Heart left ventricle (tissue), 16 donors: ENCODE results near the gene HSBP1L1. TPM values are rescaled to one million over a fixed set of nuclear protein-coding genes. Genes with fewer than 3 reads are reported as not detected.

ENCODE experiments used
- ATAC-seq, 4 donors: fragments of 200-7000 bp; cut with Tn5 transposase; one replicate each; pipeline ENCODE4 v1.9.1; 2020 to 2022; ENCODE audit warnings: moderate library complexity in 4 of 4, mild to moderate bottlenecking in 3 of 4, moderate number of reproducible peaks in 1 of 4
- DNase-seq, 5 donors: peaks; one replicate each; pipeline ENCODE4 v3.0.0-alpha.2; 2020
- H3K27ac ChIP-seq, 12 donors: fragments of 200-600 bp; sonication (generic) in 4 of 12; one replicate each; pipeline versions ENCODE4 v1.5.0 to v1.8.0; 2016 to 2022; ENCODE audit warnings: mild to moderate bottlenecking in 2 of 12
- H3K27me3 ChIP-seq, 9 donors: fragments of 200-600 bp; sonication (generic) in 2 of 9; one replicate each; pipeline versions ENCODE4 v1.5.1 to v1.8.0; 2016 to 2022; ENCODE audit warnings: mild to moderate bottlenecking in 3 of 9
- H3K36me3 ChIP-seq, 9 donors: fragments of 200-600 bp; sonication (generic) in 2 of 9; one replicate each; pipeline versions ENCODE4 v1.5.0 to v1.8.0; 2018 to 2022; ENCODE audit warnings: mild to moderate bottlenecking in 2 of 9
- H3K4me1 ChIP-seq, 12 donors: fragments of 200-600 bp; sonication (generic) in 4 of 12; one replicate each; pipeline versions ENCODE4 v1.5.0 to v1.8.0; 2016 to 2022; ENCODE audit warnings: mild to moderate bottlenecking in 3 of 12
- H3K4me3 ChIP-seq, 12 donors: fragments of 200-600 bp; sonication (generic) in 4 of 12; one replicate each; pipeline versions ENCODE4 v1.5.0 to v1.8.0; 2017 to 2022; ENCODE audit warnings: mild to moderate bottlenecking in 9 of 12, moderate library complexity in 4 of 12
- H3K9me3 ChIP-seq, 12 donors: fragments of 200-600 bp; sonication (generic) in 4 of 12; one replicate each; pipeline versions ENCODE4 v1.5.0 to v1.8.0; 2016 to 2022; ENCODE audit warnings: mild to moderate bottlenecking in 1 of 12
- CTCF ChIP-seq, 12 donors: fragments of 200-600 bp; sonication (generic) in 4 of 12; IDR thresholded peaks; one replicate each; pipeline versions ENCODE4 v1.5.0 to v1.8.0; 2018 to 2022; ENCODE audit warnings: antibody characterized with exemption in 12 of 12, mild to moderate bottlenecking in 5 of 12
- POLR2A ChIP-seq, 2 donors: fragments of 450-650 bp; IDR thresholded peaks; one replicate each; pipeline ENCODE4 v1.6.1; 2017; ENCODE audit warnings: antibody characterized with exemption in 2 of 2, mild to moderate bottlenecking in 2 of 2, moderate library complexity in 2 of 2
- WGBS, 4 donors: extraction: QIAGEN DNeasy Blood & Tissue Kit in 2 of 4; methylation state at CpG; one replicate each; pipeline versions ENCODE4 v1.1.5 to v1.1.7; 2013 to 2018; 5-methylcytosine and 5-hydroxymethylcytosine counted together
- intact Hi-C, 10 donors: fragments of 100-400 bp; cut with DNase I; formaldehyde crosslinking; loops; one replicate each; pipeline versions ENCODE4 v1.11.1 to v1.14.2; 2022
- polyA plus RNA-seq, 2 donors: library from polyadenylated mRNA; stranded (reverse); fragments of 200-250 nt; gene quantifications; one replicate each; pipeline ENCODE4 v1.2.3, GENCODE V29; 2013
- total RNA-seq, 9 donors: library from RNA; depleted of rRNA in 2 of 9; stranded (reverse); fragments of >200 nt in 2 of 9; fragmentation: NEBNext Ultra II Directional in 3 of 9; extraction: Animal tissue kit (Norgen Biotek cat#: 25700) in 3 of 9; gene quantifications; one replicate each; pipeline versions ENCODE4 v1.1.0 to v1.2.4, GENCODE V29; 2016 to 2023
- donor health status: ischemic (EF 13 %, LVEDD 7.1; RV severe dilation, severe dysfunction).
- donor health status: healthy with polysubstance abuse.
- donor health status: DM: no; HTN: yes; CAD: no.
- donor health status: DM: no; HTN: no; CAD: no.
- donor health status: ischemic (EF 25% LVEDD 6.9; RV normal size, moderate dysfunction).
- donor health status: ischemic (EF 25% LVEDD 5.7; RV mildly dilated, moderate dysfunction).
- donor health status: healthy.
- donor health status: DM: yes; HTN: yes; CAD: no.
- donor health status: ischemic (EF 35%, LVEDD 5.7; RV mildly dilated, moderate dysfunction).
- donor health status: nonischemic (EF 11% LVEDD 7.7; RV severe dilation, severe dysfunction).
- donor health status: DM: yes; HTN: yes; CAD: no.
- donor health status: PGD.
- donor health status: ischemic (EF 29% LVEDD 5.4; RV normal size, mild dysfunction).
- donor health status: nonischemic (EF 23%, LVEDD 6.1; RV moderate dilation, normal function).

HSBP1L1 gene
- total and polyA plus RNA-seq, 11 donors = 3.6 to 27.5 (median 7.1) TPM

- DNase-seq = no peak
- WGBS, 4 donors = 92 to 98% (median 95%) methylated on average over 4 of the region's 4 CpGs
Measured at GRCh38 chr18:79974025-79974654, 9.7 kb downstream of the HSBP1L1 start.

GRCh38 chr18:79975043-79975442 is 10.6 kb downstream of the HSBP1L1 start:
- Histone ChIP-seq H3K36me3 (peaks cover 0 to 85% (median 46%) of the 10 kb centered on the region in 9 donors), H3K9me3 (no peaks in the 10 kb centered on the region), H3K4me1 (peaks cover 0 to 13% (median 2%) of the 10 kb centered on the region in 12 donors), H3K27me3 (no peaks in the 10 kb centered on the region), H3K27ac (no peak overlapping the region), H3K4me3 (no peak overlapping the region)
- no peak for ATAC-seq
- DNase-seq = no peak
- WGBS, 4 donors = 78 to 87% (median 84%) methylated on average over 4 of the region's 4 CpGs
- intact Hi-C loops = loop anchor here in 1 of 10 donors (10.0 kb wide), 1 partner anchor 180 kb away; the partner anchor contains the start of gene KCNG2
- TF ChIP-seq CTCF (IDR thresholded peaks at IDR 0.05) (no peak), POLR2A (IDR thresholded peaks at IDR 0.05) (no peak)

More at GRCh38 chr18:79974025-79974654, 9.7 kb downstream of the HSBP1L1 start:
- intact Hi-C loops = loop anchor here in 1 of 10 donors (10.0 kb wide), 1 partner anchor 179 kb away; the partner anchor contains the start of gene KCNG2
- no peak for TF ChIP-seq CTCF (IDR thresholded peaks at IDR 0.05)
- no peak for TF ChIP-seq POLR2A (IDR thresholded peaks at IDR 0.05)
- Histone ChIP-seq H3K4me1 (peaks cover 0 to 13% (median 2%) of the 10 kb centered on the region in 12 donors), H3K36me3 (peaks cover 0 to 85% (median 51%) of the 10 kb centered on the region in 9 donors), H3K4me3 (no peak overlapping the region), H3K27ac (no peak overlapping the region), H3K9me3 (no peaks in the 10 kb centered on the region), H3K27me3 (no peaks in the 10 kb centered on the region)
- ATAC-seq = no peak

- intact Hi-C loops = loop anchor here in 1 of 10 donors (10.0 kb wide), 1 partner anchor 181 kb away; the partner anchor contains the start of gene KCNG2
- peaks cover 0 to 13% (median 2%) of the 10 kb centered on the region in 12 donors for H3K4me1 ChIP-seq
- H3K36me3 ChIP-seq = peaks cover 0 to 74% (median 35%) of the 10 kb centered on the region in 9 donors
- H3K27ac ChIP-seq = no peak overlapping the region
- 57 to 73% (median 63%) methylated on average over 14 of the region's 14 CpGs for WGBS, 4 donors
- no peaks in the 10 kb centered on the region for H3K27me3 ChIP-seq
- H3K4me3 ChIP-seq = no peak overlapping the region
- ATAC-seq = peak in 3 of 4 donors; percentile 69 to 75 (median 71)
- DNase-seq = peak in 3 of 5 donors; percentile 56 to 68 (median 57)
- H3K9me3 ChIP-seq = no peaks in the 10 kb centered on the region
- TF ChIP-seq CTCF (IDR thresholded peaks at IDR 0.05) (no peak), POLR2A (IDR thresholded peaks at IDR 0.05) (no peak)
Measured at GRCh38 chr18:79975985-79976680, 11.7 kb downstream of the HSBP1L1 start.

- Histone ChIP-seq H3K27ac (no peak overlapping the region), H3K4me3 (no peak overlapping the region), H3K4me1 (peaks cover 0 to 40% (median 12%) of the 10 kb centered on the region in 12 donors), H3K27me3 (no peaks in the 10 kb centered on the region), H3K9me3 (no peaks in the 10 kb centered on the region), H3K36me3 (peaks cover 0 to 43% (median 16%) of the 10 kb centered on the region in 9 donors)
- WGBS, 4 donors = 86 to 91% (median 89%) methylated on average over 5 of the region's 5 CpGs
- ATAC-seq (no peak), DNase-seq (no peak)
- TF ChIP-seq POLR2A (IDR thresholded peaks at IDR 0.05) (no peak), CTCF (IDR thresholded peaks at IDR 0.05) (no peak)
- intact Hi-C loops = loop anchor here in 4 of 10 donors (10.0 kb wide), 4 partner anchors 45 to 185 kb away; partner anchors contain the start of genes RBFA (in 2 of the 4) and KCNG2 (in 1 of the 4)
Measured at GRCh38 chr18:79979843-79980242, 15.4 kb downstream of the HSBP1L1 start.
